ENCODE data around the gene PTPRD. TPM values are rescaled to one million over a fixed set of nuclear protein-coding genes. Genes with fewer than 3 reads are reported as not detected.

Gene PTPRD
- total RNA-seq, 2 donors from 2014 or later: 19.6 to 101 TPM

DNA sequence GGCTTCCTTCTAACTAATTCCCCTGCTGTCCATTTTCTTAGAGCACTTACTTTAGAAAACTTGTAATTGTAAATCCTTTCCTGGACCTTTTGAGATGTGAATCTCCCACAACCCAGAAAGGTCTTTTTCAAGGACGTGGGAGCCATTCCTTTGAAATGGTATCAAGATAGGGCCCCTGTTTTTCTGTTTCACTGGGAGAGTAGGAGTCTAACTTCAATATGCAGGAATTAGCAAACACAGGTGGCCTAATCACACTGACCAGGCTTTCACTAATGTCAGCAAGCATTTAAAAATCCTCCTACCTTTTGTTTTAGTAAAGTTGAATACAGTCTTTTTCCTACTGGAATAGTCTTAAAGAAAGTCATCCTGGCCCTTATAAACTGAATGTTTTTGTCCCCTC is 558.3 kb downstream of the PTPRD start:
- Histone ChIP-seq H3K4me1 (ENCODE audit: control insufficient read depth in 1 of 2, low read depth in 2 of 2) (no peaks in the 10 kb centered on the region), H3K4me3 (no peak overlapping the region), H3K27ac (no peak overlapping the region), H3K36me3 (no peaks in the 10 kb centered on the region), H3K27me3 (replicated peaks; ENCODE audit: insufficient read depth) (no peaks in the 10 kb centered on the region), H3K9me3 (no peaks in the 10 kb centered on the region)
- ATAC-seq (ENCODE audit: insufficient number of reproducible peaks, low FRiP score, low read depth): no peak
- DNase-seq (ENCODE audit: low spot score): no peak
- TF ChIP-seq CTCF (IDR thresholded peaks at IDR 0.05): no peak

DNA sequence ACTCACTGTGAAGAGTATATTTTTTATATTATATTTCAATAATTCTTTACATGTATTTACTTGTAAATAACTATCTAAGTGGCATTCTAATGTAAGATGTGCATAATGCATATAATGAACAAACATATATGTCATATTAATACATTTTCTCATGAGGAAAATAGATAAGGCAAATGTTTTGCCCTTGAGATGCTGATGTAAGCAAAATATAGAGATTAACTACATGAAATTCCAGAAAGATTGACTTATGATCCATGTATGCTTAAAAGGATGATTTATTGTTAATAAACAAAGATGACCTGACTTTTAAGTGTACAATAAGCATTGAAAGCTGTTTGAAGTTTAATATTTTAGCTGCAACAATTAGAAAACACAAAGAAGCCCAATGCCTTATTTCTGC is 559.9 kb downstream of the PTPRD start:
- H3K27me3 ChIP-seq (replicated peaks; ENCODE audit: insufficient read depth): no peaks in the 10 kb centered on the region
- H3K4me1 ChIP-seq (ENCODE audit: control insufficient read depth in 1 of 2, low read depth in 2 of 2): no peaks in the 10 kb centered on the region
- no peak overlapping the region for H3K4me3 ChIP-seq
- H3K36me3 ChIP-seq: no peaks in the 10 kb centered on the region
- no peak for ATAC-seq (ENCODE audit: insufficient number of reproducible peaks, low FRiP score, low read depth)
- no peaks in the 10 kb centered on the region for H3K9me3 ChIP-seq
- H3K27ac ChIP-seq: no peak overlapping the region
- no peak for DNase-seq (ENCODE audit: low spot score)
- no peak for TF ChIP-seq CTCF (IDR thresholded peaks at IDR 0.05)

GRCh38 chr9:10052181-10052580 is 560.6 kb downstream of the PTPRD start:
- Histone ChIP-seq H3K4me3 (no peak overlapping the region), H3K9me3 (no peaks in the 10 kb centered on the region), H3K4me1 (ENCODE audit: control insufficient read depth in 1 of 2, low read depth in 2 of 2) (no peaks in the 10 kb centered on the region), H3K27ac (no peak overlapping the region), H3K36me3 (no peaks in the 10 kb centered on the region), H3K27me3 (replicated peaks; ENCODE audit: insufficient read depth) (no peaks in the 10 kb centered on the region)
- no peak for TF ChIP-seq CTCF (IDR thresholded peaks at IDR 0.05)
- DNase-seq (ENCODE audit: low spot score) (no peak), ATAC-seq (ENCODE audit: insufficient number of reproducible peaks, low FRiP score, low read depth) (no peak)

DNA sequence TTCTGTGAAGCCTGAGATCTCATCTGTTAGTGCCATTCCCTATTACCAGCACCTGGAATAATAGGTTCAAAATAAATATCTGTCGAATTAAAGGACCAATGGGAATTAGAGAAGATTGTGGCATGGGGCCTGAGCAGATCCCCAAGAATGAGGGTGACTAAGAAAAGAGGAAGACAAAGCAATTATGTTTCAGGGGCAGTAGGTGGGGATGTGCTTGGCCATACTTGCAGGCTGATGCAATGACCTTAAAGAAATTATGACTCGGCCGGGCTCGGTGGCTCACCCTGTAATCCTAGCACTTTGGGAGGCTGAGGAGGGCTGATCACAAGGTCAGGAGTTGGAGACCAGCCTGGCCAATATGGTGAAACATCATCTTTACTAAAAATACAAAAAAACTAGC is 562.8 kb downstream of the PTPRD start:
- no peak overlapping the region for H3K27ac ChIP-seq
- H3K36me3 ChIP-seq: no peaks in the 10 kb centered on the region
- ATAC-seq (ENCODE audit: insufficient number of reproducible peaks, low FRiP score, low read depth) (no peak), DNase-seq (ENCODE audit: low spot score) (no peak)
- H3K4me1 ChIP-seq (ENCODE audit: control insufficient read depth in 1 of 2, low read depth in 2 of 2): no peaks in the 10 kb centered on the region
- H3K9me3 ChIP-seq: no peaks in the 10 kb centered on the region
- TF ChIP-seq CTCF (IDR thresholded peaks at IDR 0.05): no peak
- H3K27me3 ChIP-seq (replicated peaks; ENCODE audit: insufficient read depth): no peaks in the 10 kb centered on the region
- no peak overlapping the region for H3K4me3 ChIP-seq

- Histone ChIP-seq H3K27me3 (replicated peaks; ENCODE audit: insufficient read depth) (no peaks in the 10 kb centered on the region), H3K4me1 (ENCODE audit: control insufficient read depth in 1 of 2, low read depth in 2 of 2) (no peaks in the 10 kb centered on the region), H3K27ac (no peak overlapping the region), H3K36me3 (no peaks in the 10 kb centered on the region), H3K9me3 (no peaks in the 10 kb centered on the region), H3K4me3 (no peak overlapping the region)
- DNase-seq (ENCODE audit: low spot score): no peak
- no peak for TF ChIP-seq CTCF (IDR thresholded peaks at IDR 0.05)
- no peak for ATAC-seq (ENCODE audit: insufficient number of reproducible peaks, low FRiP score, low read depth)
Measured at GRCh38 chr9:10048994-10049393, 563.8 kb downstream of the PTPRD start.
